Measurements from ENCODE around the gene COL4A3. TPM values are rescaled to one million over a fixed set of nuclear protein-coding genes. Genes with fewer than 3 reads are reported as not detected.

COL4A3 gene
- polyA plus RNA-seq, 1 donor (not counting 4 experiments of a cell fraction or from before 2014, with no cell fraction given), result not detected

DNA sequence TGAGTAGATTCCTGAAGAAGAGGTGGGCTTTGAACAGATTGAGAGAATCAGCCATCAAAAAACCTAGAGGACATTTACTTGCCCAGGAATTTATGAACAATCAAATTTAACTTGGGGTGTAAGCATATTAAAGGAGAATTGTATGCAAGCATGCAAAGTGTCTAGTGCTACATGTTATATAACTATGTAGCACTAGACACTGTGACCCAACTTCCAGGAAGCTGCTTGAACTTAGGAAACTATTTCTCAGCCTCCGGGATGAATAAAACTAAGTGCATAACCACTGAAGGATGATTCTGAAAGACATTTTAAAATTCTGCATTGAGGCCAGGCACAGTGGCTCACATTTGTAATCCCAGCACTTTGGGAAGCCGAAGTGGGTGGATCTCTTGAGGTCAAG, 173.0 kb downstream of the COL4A3 start:
- Histone ChIP-seq H3K79me2 (ENCODE audit: control insufficient read depth, insufficient read depth, low read length) (no peaks in the 10 kb centered on the region), H3K9me1 (ENCODE audit: control insufficient read depth, extremely low read depth, insufficient read depth, low read length) (no peaks in the 10 kb centered on the region), H3K36me3 (ENCODE audit: control insufficient read depth in 2 of 2, extremely low read depth in 1 of 2, insufficient read depth in 2 of 2, low read length in 2 of 2) (peaks cover 7 to 11% of the 10 kb centered on the region in 2 experiments), H3K9ac (ENCODE audit: control insufficient read depth, extremely low read depth, insufficient read depth, low read length) (no peak overlapping the region), H3K27ac (ENCODE audit: control insufficient read depth, insufficient read depth, low read length) (no peak overlapping the region), H4K20me1 (ENCODE audit: control insufficient read depth, extremely low read depth, insufficient read depth, low read length) (no peaks in the 10 kb centered on the region), H2AFZ (ENCODE audit: control insufficient read depth, low read length) (no peak overlapping the region), H3K4me3 (ENCODE audit: control insufficient read depth in 2 of 3, extremely low read depth in 1 of 3, insufficient read depth in 2 of 3, low read depth in 1 of 3, low read length in 3 of 3) (no peak overlapping the region), H3K9me3 (ENCODE audit: control insufficient read depth, low read depth, low read length) (no peaks in the 10 kb centered on the region), H3K27me3 (ENCODE audit: control insufficient read depth, extremely low read depth, insufficient read depth, low read length) (no peaks in the 10 kb centered on the region), H3K4me2 (ENCODE audit: control insufficient read depth, extremely low read depth, insufficient read depth, low read depth, low read length) (no peak overlapping the region), H3K4me1 (ENCODE audit: control insufficient read depth, extremely low read depth, insufficient read depth, low read length) (no peaks in the 10 kb centered on the region)
- TF ChIP-seq EZH2 (IDR thresholded peaks at IDR 0.05; ENCODE audit: low read length) (no peak), CTCF (optimal IDR thresholded peaks at IDR 0.05 in 1 of 3, IDR thresholded peaks at IDR 0.05 in 1 of 3, conservative IDR thresholded peaks at IDR 0.05 in 1 of 3; ENCODE audit: extremely low read depth in 1 of 3, insufficient read depth in 2 of 3, low read length in 3 of 3) (no peak)
- DNase-seq (ENCODE audit: low read depth, low spot score) (no peak), FAIRE-seq (no peak)
- dilution Hi-C loops (cut with MboI; ENCODE audit: extremely low pct_ligation_motif_present, low sequenced_read_pairs), result no loop called here

DNA sequence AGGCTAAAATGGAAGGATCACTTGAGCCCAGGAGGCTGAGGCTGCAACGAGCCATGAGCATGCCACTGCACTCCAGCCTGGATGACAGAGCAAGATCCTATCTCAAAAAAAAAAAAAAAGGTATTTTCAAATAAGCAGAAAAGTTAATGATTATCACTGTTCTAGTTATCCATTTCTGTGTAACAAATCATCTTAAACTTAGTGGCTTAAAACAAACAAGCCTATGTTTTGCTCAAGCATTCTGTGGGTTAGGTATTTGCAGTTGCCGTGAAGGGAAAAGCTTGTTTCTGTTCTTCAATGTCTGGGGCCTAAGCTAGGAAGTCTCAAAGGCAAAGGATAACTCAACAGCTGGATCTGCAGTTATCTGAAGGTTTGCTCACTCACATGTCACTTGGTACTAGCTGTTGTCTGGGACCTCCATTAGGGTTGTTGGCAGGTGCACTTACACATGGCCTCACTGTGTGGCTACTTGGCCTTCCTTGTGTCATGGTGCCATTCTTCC, 174.7 kb downstream of the COL4A3 start:
- no peak for DNase-seq (ENCODE audit: low read depth, low spot score)
- Histone ChIP-seq H3K4me3 (ENCODE audit: control insufficient read depth in 2 of 3, extremely low read depth in 1 of 3, insufficient read depth in 2 of 3, low read depth in 1 of 3, low read length in 3 of 3) (no peak overlapping the region), H3K36me3 (ENCODE audit: control insufficient read depth in 2 of 2, extremely low read depth in 1 of 2, insufficient read depth in 2 of 2, low read length in 2 of 2) (peaks cover 6 to 7% of the 10 kb centered on the region in 2 experiments), H4K20me1 (ENCODE audit: control insufficient read depth, extremely low read depth, insufficient read depth, low read length) (no peaks in the 10 kb centered on the region), H3K9ac (ENCODE audit: control insufficient read depth, extremely low read depth, insufficient read depth, low read length) (no peak overlapping the region), H2AFZ (ENCODE audit: control insufficient read depth, low read length) (no peak overlapping the region), H3K4me2 (ENCODE audit: control insufficient read depth, extremely low read depth, insufficient read depth, low read depth, low read length) (no peak overlapping the region), H3K9me3 (ENCODE audit: control insufficient read depth, low read depth, low read length) (no peaks in the 10 kb centered on the region), H3K9me1 (ENCODE audit: control insufficient read depth, extremely low read depth, insufficient read depth, low read length) (no peaks in the 10 kb centered on the region), H3K27me3 (ENCODE audit: control insufficient read depth, extremely low read depth, insufficient read depth, low read length) (no peaks in the 10 kb centered on the region), H3K27ac (ENCODE audit: control insufficient read depth, insufficient read depth, low read length) (no peak overlapping the region), H3K79me2 (ENCODE audit: control insufficient read depth, insufficient read depth, low read length) (no peaks in the 10 kb centered on the region), H3K4me1 (ENCODE audit: control insufficient read depth, extremely low read depth, insufficient read depth, low read length) (no peaks in the 10 kb centered on the region)
- TF ChIP-seq CTCF (optimal IDR thresholded peaks at IDR 0.05 in 1 of 3, IDR thresholded peaks at IDR 0.05 in 1 of 3, conservative IDR thresholded peaks at IDR 0.05 in 1 of 3; ENCODE audit: extremely low read depth in 1 of 3, insufficient read depth in 2 of 3, low read length in 3 of 3) (no peak), EZH2 (IDR thresholded peaks at IDR 0.05; ENCODE audit: low read length) (no peak)
- dilution Hi-C loops (cut with MboI; ENCODE audit: extremely low pct_ligation_motif_present, low sequenced_read_pairs), result no loop called here
- FAIRE-seq, result peak; percentile 13

Measured in keratinocyte (primary cell).